ENCODE results near the gene OVOL3. TPM values are rescaled to one million over a fixed set of nuclear protein-coding genes. Genes with fewer than 3 reads are reported as not detected.
"Not testable (repeated sequence)": the region's sequence is repeated elsewhere in the genome, so short reads cannot be mapped to it uniquely, and the experiment has no call there.

The OVOL3 gene
- not detected for total RNA-seq

- H3K4me1 ChIP-seq = peaks cover 19% of the 10 kb centered on the region
- H3K9me3 ChIP-seq = no peaks in the 10 kb centered on the region
- TF ChIP-seq EP300 (IDR thresholded peaks at IDR 0.05) (no peak), CTCF (IDR thresholded peaks at IDR 0.05) (no peak), POLR2AphosphoS5 (IDR thresholded peaks at IDR 0.05) (no peak), POLR2A (IDR thresholded peaks at IDR 0.05) (no peak)
- no peaks in the 10 kb centered on the region for H3K27me3 ChIP-seq
- no peak within 1 kb of the TSS for H3K27ac ChIP-seq
- no CpG with 5 or more reads among the region's 1 CpG for WGBS
- DNase-seq (ENCODE audit: low spot score in 2 of 2) = no peak
- H3K36me3 ChIP-seq = peaks cover 28% of the 10 kb centered on the region
- no peak within 1 kb of the TSS for H3K4me3 ChIP-seq
Measured at GRCh38 chr19:36110487-36111199, at the start of gene OVOL3. TSS of gene OVOL3 (plus strand) at chr19:36111143. CDS start at chr19:36111203, 60 bp downstream.

- H3K27me3 ChIP-seq = no peaks in the 10 kb centered on the region
- no peak overlapping the region for H3K4me3 ChIP-seq
- TF ChIP-seq POLR2AphosphoS5 (IDR thresholded peaks at IDR 0.05) = no peak
- TF ChIP-seq EP300 (IDR thresholded peaks at IDR 0.05) = no peak
- TF ChIP-seq POLR2A (IDR thresholded peaks at IDR 0.05) = no peak
- H3K4me1 ChIP-seq = peaks cover 5% of the 10 kb centered on the region
- no peaks in the 10 kb centered on the region for H3K9me3 ChIP-seq
- 100% methylated on average over 2 of the region's 2 CpGs for WGBS
- H3K27ac ChIP-seq = no peak overlapping the region
- DNase-seq (ENCODE audit: low spot score in 2 of 2) = no peak
- H3K36me3 ChIP-seq = no peaks in the 10 kb centered on the region
Measured at GRCh38 chr19:36061367-36061766, 49.6 kb upstream of the OVOL3 start.

GRCh38 chr19:36064826-36065225, 46.1 kb upstream of the OVOL3 start:
- no peak overlapping the region for H3K4me3 ChIP-seq
- H3K27me3 ChIP-seq = no peaks in the 10 kb centered on the region
- TF ChIP-seq CTCF (IDR thresholded peaks at IDR 0.05) (no peak), POLR2AphosphoS5 (IDR thresholded peaks at IDR 0.05) (no peak), EP300 (IDR thresholded peaks at IDR 0.05) (no peak), POLR2A (IDR thresholded peaks at IDR 0.05) (no peak)
- no peaks in the 10 kb centered on the region for H3K4me1 ChIP-seq
- H3K36me3 ChIP-seq = no peaks in the 10 kb centered on the region
- H3K27ac ChIP-seq = no peak overlapping the region
- 95% methylated on average over 8 of the region's 8 CpGs for WGBS
- DNase-seq (ENCODE audit: low spot score in 2 of 2) = no peak
- no peaks in the 10 kb centered on the region for H3K9me3 ChIP-seq

- Histone ChIP-seq H3K9me3 (no peaks in the 10 kb centered on the region), H3K36me3 (no peaks in the 10 kb centered on the region), H3K27ac (no peak overlapping the region), H3K4me3 (no peak overlapping the region), H3K4me1 (peaks cover 8% of the 10 kb centered on the region), H3K27me3 (no peaks in the 10 kb centered on the region)
- WGBS = 97% methylated on average over 11 of the region's 11 CpGs
- DNase-seq (ENCODE audit: low spot score in 2 of 2) = no peak
- TF ChIP-seq POLR2AphosphoS5 (IDR thresholded peaks at IDR 0.05) (no peak), POLR2A (IDR thresholded peaks at IDR 0.05) (no peak), CTCF (IDR thresholded peaks at IDR 0.05) (no peak), EP300 (IDR thresholded peaks at IDR 0.05) (no peak)
Measured at GRCh38 chr19:36067681-36068080, 43.3 kb upstream of the OVOL3 start.

- not testable (repeated sequence) for H3K27ac ChIP-seq; H3K27me3 ChIP-seq; H3K4me3 ChIP-seq; H3K4me1 ChIP-seq; DNase-seq (ENCODE audit: low spot score in 2 of 2); H3K9me3 ChIP-seq; H3K36me3 ChIP-seq
- WGBS = 93% methylated on average over 6 of the region's 57 CpGs
Measured at GRCh38 chr19:36068810-36069499, 42.0 kb upstream of the OVOL3 start.

- Histone ChIP-seq H3K27me3 (no peaks in the 10 kb centered on the region), H3K4me1 (peaks cover 8% of the 10 kb centered on the region), H3K27ac (no peak overlapping the region), H3K36me3 (no peaks in the 10 kb centered on the region), H3K9me3 (no peaks in the 10 kb centered on the region), H3K4me3 (no peak overlapping the region)
- no peak for DNase-seq (ENCODE audit: low spot score in 2 of 2)
- no peak for TF ChIP-seq EP300 (IDR thresholded peaks at IDR 0.05)
- no peak for TF ChIP-seq CTCF (IDR thresholded peaks at IDR 0.05)
- TF ChIP-seq POLR2AphosphoS5 (IDR thresholded peaks at IDR 0.05) = no peak
- TF ChIP-seq POLR2A (IDR thresholded peaks at IDR 0.05) = no peak
- WGBS = 96% methylated on average over 8 of the region's 8 CpGs
Measured at GRCh38 chr19:36072081-36072480, 38.9 kb upstream of the OVOL3 start.
